GM23338 (cell line): ENCODE results near the gene IQGAP2. TPM values are rescaled to one million over a fixed set of nuclear protein-coding genes. Genes with fewer than 3 reads are reported as not detected.

Experiments used
- ATAC-seq: fragments of 200-7000 bp; cut with Tn5 transposase; 3 replicates; pipeline ENCODE4 v1.9.1; 2020
- DNase-seq: peaks from one replicate; pipeline ENCODE4 v3.0.0-alpha.2; 2015; ENCODE audit warnings: low spot score
- H2AFZ ChIP-seq: fragments of 200-600 bp; sonication (generic); 2 replicates; pipeline ENCODE4 v1.8.0; 2016; ENCODE audit warnings: antibody characterized with exemption, mild to moderate bottlenecking, moderate library complexity
- H3F3A ChIP-seq: fragments of 200-600 bp; sonication (generic); replicated peaks from 2 replicates; pipeline ENCODE4 v1.8.0; 2017; ENCODE audit warnings: antibody characterized with exemption, mixed run types, low read depth
- H3K27ac ChIP-seq: fragments of 200-600 bp; sonication (generic); 2 replicates; pipeline ENCODE4 v1.6.1; 2016; ENCODE audit warnings: low read depth
- H3K27me3 ChIP-seq: fragments of 200-600 bp; sonication (generic); 2 replicates; pipeline ENCODE4 v1.8.0; 2016; ENCODE audit warnings: mild to moderate bottlenecking, mixed run types, moderate library complexity; ENCODE audit not compliant: insufficient read depth
- H3K36me3 ChIP-seq: fragments of 200-600 bp; sonication (generic); 2 replicates; pipeline ENCODE4 v1.8.0; 2016; ENCODE audit warnings: mild to moderate bottlenecking; ENCODE audit not compliant: insufficient read depth
- H3K4me1 ChIP-seq: fragments of 200-600 bp; sonication (generic); 2 replicates; pipeline ENCODE4 v1.8.0; 2016; ENCODE audit warnings: mild to moderate bottlenecking, moderate library complexity; ENCODE audit not compliant: insufficient read depth
- H3K4me2 ChIP-seq: fragments of 200-600 bp; sonication (generic); 2 replicates; pipeline ENCODE4 v1.7.1; 2017; ENCODE audit warnings: mixed run types
- H3K4me3 ChIP-seq: fragments of 200-600 bp; sonication (generic); 2 replicates; pipeline ENCODE4 v1.6.1; 2016; ENCODE audit warnings: mixed run types
- H3K79me2 ChIP-seq: fragments of 200-600 bp; sonication (generic); replicated peaks from 2 replicates; pipeline ENCODE4 v1.8.0; 2017; ENCODE audit warnings: mild to moderate bottlenecking; ENCODE audit not compliant: insufficient read depth
- H3K9me2 ChIP-seq: fragments of 200-600 bp; sonication (generic); 2 replicates; pipeline ENCODE4 v1.8.0; 2017; ENCODE audit not compliant: insufficient read depth
- H4K20me1 ChIP-seq: fragments of 200-600 bp; sonication (generic); replicated peaks from 2 replicates; pipeline ENCODE4 v1.8.0; 2017; ENCODE audit warnings: mild to moderate bottlenecking; ENCODE audit not compliant: insufficient read depth
- H3K27ac Mint-ChIP-seq: 2 replicates; pipeline ENCODE4 v1.8.0; 2020; ENCODE audit warnings: inconsistent platforms, mild to moderate bottlenecking, moderate library complexity, mixed read lengths
- H3K27me3 Mint-ChIP-seq: 3 replicates; pipeline ENCODE4 v1.8.0; 2022; ENCODE audit warnings: low read depth, mild to moderate bottlenecking, moderate library complexity, mixed read lengths, inconsistent platforms; ENCODE audit not compliant: insufficient read depth, poor library complexity
- H3K36me3 Mint-ChIP-seq: 3 replicates; pipeline ENCODE4 v1.8.0; 2021; ENCODE audit warnings: low read depth, mild to moderate bottlenecking, inconsistent platforms, moderate library complexity, mixed read lengths
- H3K4me1 Mint-ChIP-seq: 3 replicates; pipeline ENCODE4 v1.8.0; 2020; ENCODE audit warnings: mild to moderate bottlenecking, inconsistent platforms, mixed read lengths
- H3K4me3 Mint-ChIP-seq: 3 replicates; pipeline ENCODE4 v1.8.0; 2021; ENCODE audit warnings: moderate library complexity, mild to moderate bottlenecking, inconsistent platforms, mixed read lengths
- H3K9me3 Mint-ChIP-seq: 3 replicates; pipeline ENCODE4 v1.8.0; 2020; ENCODE audit warnings: moderate library complexity, mild to moderate bottlenecking, inconsistent platforms, mixed read lengths
- CREB1 ChIP-seq: fragments of 250-450 bp; sonication (Bioruptor Pico); IDR thresholded peaks from 2 replicates; pipeline ENCODE4 v1.5.0; 2020; ENCODE audit warnings: low read depth, mild to moderate bottlenecking, moderate library complexity
- CTCF ChIP-seq, 2 experiments: fragments of 200-600 bp in 1 of 2; sonication (generic) in 1 of 2; conservative IDR thresholded peaks; 2 replicates each; pipeline versions ENCODE4 v1.5.1 to v1.6.1; 2016 to 2017; ENCODE audit warnings: antibody characterized with exemption in 2 of 2, low read depth in 2 of 2, mild to moderate bottlenecking in 2 of 2, moderate library complexity in 1 of 2
- EZH2 ChIP-seq: fragments of 200-600 bp; sonication (generic); IDR thresholded peaks from one replicate; pipeline ENCODE4 v1.8.0; 2017; ENCODE audit warnings: antibody characterized with exemption, mild to moderate bottlenecking, low read depth; ENCODE audit not compliant: unreplicated experiment
- EZH2phosphoT487 ChIP-seq: fragments of 200-600 bp; sonication (generic); IDR thresholded peaks from one replicate; pipeline ENCODE4 v1.8.1; 2018; ENCODE audit warnings: antibody characterized with exemption; ENCODE audit not compliant: unreplicated experiment
- JUNB ChIP-seq: IDR thresholded peaks from one replicate; pipeline ENCODE4 v1.6.1; 2016; ENCODE audit warnings: antibody characterized with exemption; ENCODE audit not compliant: unreplicated experiment
- NANOG ChIP-seq: IDR thresholded peaks from 2 replicates; pipeline ENCODE4 v1.6.1; 2016; ENCODE audit warnings: antibody characterized with exemption, borderline replicate concordance
- REST ChIP-seq: IDR thresholded peaks from one replicate; pipeline ENCODE4 v1.6.1; 2018; ENCODE audit warnings: antibody characterized with exemption; ENCODE audit not compliant: unreplicated experiment
- STAT1 ChIP-seq: IDR thresholded peaks from one replicate; pipeline ENCODE4 v1.6.1; 2016; ENCODE audit warnings: antibody characterized with exemption; ENCODE audit not compliant: unreplicated experiment
- ZNF114 ChIP-seq: fragments of 250-450 bp; sonication (Bioruptor Pico); IDR thresholded peaks from 2 replicates; pipeline ENCODE4 v1.5.0; 2020; ENCODE audit warnings: mild to moderate bottlenecking, moderate library complexity
- ZNF331 ChIP-seq: fragments of 250-450 bp; sonication (Bioruptor Pico); IDR thresholded peaks from 2 replicates; pipeline ENCODE4 v1.5.0; 2020; ENCODE audit warnings: low read depth, mild to moderate bottlenecking, moderate library complexity
- polyA plus RNA-seq: library from polyadenylated mRNA; unstranded; fragments of >200 nt; fragmentation: Nextera tagmentation; extraction: Ambion mirVana; gene quantifications from 2 replicates; pipeline ENCODE4 v1.2.1, GENCODE V29; 2016
- total RNA-seq: library from RNA; depleted of rRNA; stranded (reverse); fragments of >200 nt; shearing (Covaris generic); gene quantifications from 2 replicates; pipeline ENCODE4 v1.2.3, GENCODE V29; 2014
- TF ChIP-seq, protein P1 (sequence below): IDR thresholded peaks from 2 replicates; pipeline ENCODE4 v1.6.1; 2016; ENCODE audit warnings: antibody characterized with exemption

Gene IQGAP2
- total and polyA plus RNA-seq, 2 experiments from 2014 or later, result 60.0 to 86.5 TPM

DNA sequence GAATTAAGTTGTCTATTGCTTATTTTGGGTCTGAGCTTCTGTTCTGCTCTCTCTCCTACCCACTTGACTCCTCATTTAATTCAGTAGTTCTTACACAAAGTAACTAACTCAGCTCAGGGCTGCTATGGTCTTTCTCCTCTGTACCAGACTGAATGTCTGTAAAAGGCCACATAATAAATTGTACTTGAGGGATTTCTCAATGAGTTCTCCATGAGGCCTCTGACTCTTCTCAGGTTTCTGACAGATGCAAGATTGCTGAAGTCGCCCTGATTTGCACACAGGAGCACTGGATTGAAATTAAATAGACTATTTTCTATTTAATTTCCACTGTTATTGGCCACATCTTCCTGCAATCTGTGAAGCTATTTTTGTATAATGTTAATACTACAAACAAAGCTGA lies 2.9 kb downstream of the IQGAP2 start (continued):
- TF ChIP-seq CTCF (conservative IDR thresholded peaks at IDR 0.05; ENCODE audit: low read depth in 2 of 2) (no peak), NANOG (no peak), JUNB (no peak), STAT1 (no peak)
- TF ChIP-seq, protein P1, sequence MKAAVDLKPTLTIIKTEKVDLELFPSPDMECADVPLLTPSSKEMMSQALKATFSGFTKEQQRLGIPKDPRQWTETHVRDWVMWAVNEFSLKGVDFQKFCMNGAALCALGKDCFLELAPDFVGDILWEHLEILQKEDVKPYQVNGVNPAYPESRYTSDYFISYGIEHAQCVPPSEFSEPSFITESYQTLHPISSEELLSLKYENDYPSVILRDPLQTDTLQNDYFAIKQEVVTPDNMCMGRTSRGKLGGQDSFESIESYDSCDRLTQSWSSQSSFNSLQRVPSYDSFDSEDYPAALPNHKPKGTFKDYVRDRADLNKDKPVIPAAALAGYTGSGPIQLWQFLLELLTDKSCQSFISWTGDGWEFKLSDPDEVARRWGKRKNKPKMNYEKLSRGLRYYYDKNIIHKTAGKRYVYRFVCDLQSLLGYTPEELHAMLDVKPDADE, result no peak

DNA sequence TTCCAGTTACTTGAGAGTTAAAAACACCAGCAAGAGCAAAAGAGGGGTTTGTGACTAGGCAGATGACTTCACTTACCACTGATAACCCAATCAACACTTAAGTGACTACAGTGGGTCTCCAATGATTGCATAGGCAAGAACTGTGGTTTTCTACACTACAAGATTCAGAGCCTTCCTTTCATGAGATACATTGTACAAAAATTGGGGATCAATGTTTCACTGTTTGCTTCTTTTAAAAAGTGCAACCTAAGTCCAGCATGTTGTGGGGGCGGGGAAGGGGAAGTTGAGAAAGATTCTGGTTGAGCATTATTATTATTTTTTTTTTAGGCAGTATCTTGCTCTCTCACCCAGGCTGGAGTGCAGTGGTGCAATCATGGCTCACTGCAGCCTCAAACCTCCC lies 3.6 kb downstream of the IQGAP2 start:
- Mint-ChIP-seq H3K4me3 (no peak overlapping the region), H3K27ac (no peak overlapping the region), H3K36me3 (no peaks in the 10 kb centered on the region), H3K4me1 (peaks cover 50% of the 10 kb centered on the region), H3K27me3 (peaks cover 13% of the 10 kb centered on the region), H3K9me3 (no peaks in the 10 kb centered on the region; the same call in 2 of the 3 replicates)
- no peak overlapping the region for H2AFZ ChIP-seq
- no peaks in the 10 kb centered on the region for H3K27me3 ChIP-seq
- 0 out of 2 replicates have a peak, but pooled peaks cover 4% of the 10 kb centered on the region for H3K36me3 ChIP-seq
- no peaks in the 10 kb centered on the region for H3K9me2 ChIP-seq
- 0 out of 2 replicates have a peak, but pooled peaks cover 4% of the 10 kb centered on the region for H3F3A ChIP-seq
- TF ChIP-seq EZH2 (no peak), CREB1 (CRISPR knock-in tag) (no peak), STAT1 (no peak)
- no peak overlapping the region for H3K27ac ChIP-seq
- DNase-seq, result no peak
- H3K4me2 ChIP-seq, result no peak overlapping the region
- peaks cover 39% of the 10 kb centered on the region for H3K4me1 ChIP-seq
- H3K4me3 ChIP-seq, result no peak overlapping the region
- ATAC-seq, result no peak
- H4K20me1 ChIP-seq, result 0 out of 2 replicates have a peak, but pooled peaks cover 5% of the 10 kb centered on the region
- peaks cover 74% of the 10 kb centered on the region for H3K79me2 ChIP-seq

DNA sequence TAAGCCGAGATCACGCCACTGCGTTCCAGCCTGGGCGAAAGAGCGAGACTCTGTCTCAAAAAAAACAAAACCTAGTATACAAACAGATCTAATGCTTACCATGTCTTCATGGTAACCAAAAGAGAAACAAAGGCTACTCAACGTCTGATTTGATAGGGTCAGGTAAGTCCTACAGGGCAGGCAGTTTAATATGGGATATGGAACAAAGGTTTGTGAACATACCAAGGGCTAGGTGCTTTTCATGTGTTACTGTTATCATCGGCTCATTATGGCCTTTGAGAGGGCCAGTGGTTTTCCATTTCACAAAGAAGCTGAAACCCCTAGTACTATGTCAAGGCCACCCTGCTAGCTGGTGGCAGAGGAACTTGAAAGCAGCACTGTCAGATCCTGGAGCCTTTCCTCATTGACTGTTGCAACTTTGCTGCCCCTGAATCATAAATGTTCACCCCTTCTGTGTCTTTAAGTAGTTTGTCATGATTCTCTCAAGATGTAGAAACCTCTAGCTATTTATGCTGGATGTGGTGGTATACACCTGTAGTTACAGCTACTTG lies 5.1 kb downstream of the IQGAP2 start:
- no peak overlapping the region for H3K27ac Mint-ChIP-seq
- peaks cover 5% of the 10 kb centered on the region for H3K27me3 Mint-ChIP-seq
- peaks cover 88% of the 10 kb centered on the region for H3K79me2 ChIP-seq
- no peak overlapping the region for H3K4me3 Mint-ChIP-seq
- H2AFZ ChIP-seq, result no peak overlapping the region
- H3K4me1 ChIP-seq, result peaks cover 35% of the 10 kb centered on the region
- no peaks in the 10 kb centered on the region for H3K27me3 ChIP-seq
- H3F3A ChIP-seq, result 0 out of 2 replicates have a peak, but pooled peaks cover 4% of the 10 kb centered on the region
- no peak overlapping the region for H3K27ac ChIP-seq
- H3K36me3 ChIP-seq, result 0 out of 2 replicates have a peak, but pooled peaks cover 4% of the 10 kb centered on the region
- H4K20me1 ChIP-seq, result peaks cover 9% of the 10 kb centered on the region; the same call in 1 of the 2 replicates
- DNase-seq (no peak), ATAC-seq (no peak)
- H3K9me3 Mint-ChIP-seq, result no peaks in the 10 kb centered on the region; the same call in 2 of the 3 replicates
- H3K36me3 Mint-ChIP-seq, result no peaks in the 10 kb centered on the region
- no peaks in the 10 kb centered on the region for H3K9me2 ChIP-seq
- no peak overlapping the region for H3K4me2 ChIP-seq
- no peak overlapping the region for H3K4me3 ChIP-seq
- TF ChIP-seq REST (no peak), EZH2phosphoT487 (no peak), NANOG (no peak), ZNF331 (no peak), JUNB (no peak), ZNF114 (CRISPR knock-in tag) (no peak)
- TF ChIP-seq, protein P1, result no peak
- peaks cover 46% of the 10 kb centered on the region for H3K4me1 Mint-ChIP-seq
